Epidermal melanocyte (primary cell): ENCODE results near the gene INPP5D.
"Not testable (repeated sequence)": the region's sequence is repeated elsewhere in the genome, so short reads cannot be mapped to it uniquely, and the experiment has no call there.

Experiments used
- DNase-seq: peaks from one replicate; pipeline ENCODE4 v3.0.0; 2011; ENCODE audit warnings: low spot score; ENCODE audit not compliant: insufficient read length

INPP5D gene

GRCh38 chr2:233141901-233142300 lies 81.8 kb downstream of the INPP5D start:
- DNase-seq: no peak

- DNase-seq: no peak
Observed at GRCh38 chr2:233142355-233142897, 82.3 kb downstream of the INPP5D start.

- no peak for DNase-seq
Observed at GRCh38 chr2:233143700-233144331, 83.7 kb downstream of the INPP5D start.

DNA sequence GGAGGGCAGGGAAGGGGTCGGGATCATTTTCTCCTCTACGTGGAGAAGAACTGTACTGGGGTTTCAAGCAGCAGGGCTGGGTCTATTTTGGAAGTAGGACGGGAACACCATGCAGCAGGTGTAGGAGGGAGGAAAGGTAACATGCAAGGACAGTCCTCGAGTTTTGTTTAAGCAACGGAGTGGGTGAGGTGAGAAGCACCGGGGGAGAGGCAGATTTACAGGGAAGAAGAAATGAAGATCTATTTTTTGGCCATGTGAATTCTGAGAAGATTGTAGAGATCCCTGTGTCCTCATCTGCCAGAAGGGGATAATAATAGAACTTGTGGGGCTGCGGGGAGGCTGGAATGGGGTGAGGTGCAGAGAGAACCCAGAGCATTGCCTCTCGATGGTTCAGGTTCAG lies 85.6 kb downstream of the INPP5D start:
- DNase-seq: no peak

DNA sequence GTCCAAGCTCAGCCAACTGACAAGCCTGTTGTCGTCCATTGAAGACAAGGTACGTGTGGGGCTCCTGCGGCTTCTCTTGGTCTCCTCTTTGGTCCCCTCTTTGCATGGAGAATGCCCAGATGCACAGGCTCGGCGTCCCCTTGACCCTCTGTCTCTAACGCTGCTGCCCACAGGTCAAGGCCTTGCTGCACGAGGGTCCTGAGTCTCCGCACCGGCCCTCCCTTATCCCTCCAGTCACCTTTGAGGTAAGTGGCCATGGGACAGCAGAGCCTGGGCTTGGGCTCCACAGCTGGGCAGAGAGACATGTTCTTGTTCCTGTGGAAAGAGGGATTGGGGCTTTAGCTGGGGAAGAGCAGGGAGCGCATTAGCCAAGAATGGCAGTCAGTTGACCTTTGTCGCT lies 86.1 kb downstream of the INPP5D start:
- no peak for DNase-seq

DNA sequence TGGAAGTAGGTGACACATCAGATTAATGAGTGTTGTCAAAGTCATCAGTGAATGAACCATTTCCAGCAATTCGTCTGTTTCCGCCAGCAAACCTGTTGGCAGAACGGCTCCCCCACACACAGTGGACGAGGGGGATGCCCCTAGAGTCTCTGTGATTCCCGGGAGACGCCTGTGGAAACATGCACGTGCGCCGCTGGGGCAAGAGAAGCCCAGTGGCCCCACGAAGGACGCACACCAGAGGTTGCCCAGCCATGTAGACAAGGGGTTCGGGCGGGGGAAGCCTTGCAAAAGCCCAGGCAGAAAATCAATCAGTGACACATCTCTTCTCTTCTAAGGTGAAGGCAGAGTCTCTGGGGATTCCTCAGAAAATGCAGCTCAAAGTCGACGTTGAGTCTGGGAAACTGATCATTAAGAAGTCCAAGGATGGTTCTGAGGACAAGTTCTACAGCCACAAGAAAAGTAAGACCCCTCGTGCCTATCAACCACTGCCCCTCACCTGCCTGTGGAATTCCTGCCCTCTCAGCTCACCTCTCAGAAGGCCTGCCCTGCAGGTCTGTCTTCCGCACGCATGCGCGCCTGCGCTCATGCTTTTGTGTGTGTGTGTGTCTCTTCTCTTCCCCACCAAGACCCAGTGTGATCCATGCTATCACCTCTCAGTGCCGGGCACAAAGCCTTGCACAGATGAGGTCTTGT lies 87.1 kb downstream of the INPP5D start:
- DNase-seq: no peak

GRCh38 chr2:233147829-233148167 lies 87.7 kb downstream of the INPP5D start:
- no peak for DNase-seq

GRCh38 chr2:233148354-233148753 lies 88.2 kb downstream of the INPP5D start:
- DNase-seq: no peak

- DNase-seq: no peak
Observed at GRCh38 chr2:233152541-233152940, 92.4 kb downstream of the INPP5D start.

DNA sequence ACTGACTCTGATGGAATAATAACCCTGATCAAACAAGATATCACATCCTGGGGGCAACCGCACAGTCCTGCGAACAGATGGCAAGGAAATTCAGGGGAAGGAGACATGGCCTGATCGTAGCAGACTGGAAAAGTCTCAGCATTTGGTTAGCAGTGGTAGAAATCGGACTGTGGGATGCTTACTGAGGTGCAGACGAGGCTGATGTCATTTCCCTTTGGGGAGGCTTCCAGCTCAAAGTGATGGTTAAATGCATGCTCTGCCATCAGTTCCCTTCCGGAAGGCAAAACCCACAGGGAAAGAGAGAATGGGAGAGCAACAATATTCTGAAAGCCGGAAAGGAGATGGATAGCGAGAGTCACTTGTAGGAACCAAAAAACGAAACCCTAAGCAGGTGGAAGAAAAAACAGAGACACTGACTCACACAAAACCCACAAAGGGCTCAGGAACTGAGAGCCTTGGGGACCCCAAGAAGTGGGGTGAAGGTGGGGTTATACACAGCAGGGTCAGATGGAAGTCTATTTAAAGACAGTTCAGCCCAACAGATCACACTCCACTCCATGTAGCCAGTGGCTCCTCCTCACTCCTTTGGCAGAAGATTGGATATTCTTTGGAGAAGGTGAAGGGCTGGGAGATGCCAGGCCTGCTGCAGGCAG lies 93.1 kb downstream of the INPP5D start:
- no peak for DNase-seq

DNA sequence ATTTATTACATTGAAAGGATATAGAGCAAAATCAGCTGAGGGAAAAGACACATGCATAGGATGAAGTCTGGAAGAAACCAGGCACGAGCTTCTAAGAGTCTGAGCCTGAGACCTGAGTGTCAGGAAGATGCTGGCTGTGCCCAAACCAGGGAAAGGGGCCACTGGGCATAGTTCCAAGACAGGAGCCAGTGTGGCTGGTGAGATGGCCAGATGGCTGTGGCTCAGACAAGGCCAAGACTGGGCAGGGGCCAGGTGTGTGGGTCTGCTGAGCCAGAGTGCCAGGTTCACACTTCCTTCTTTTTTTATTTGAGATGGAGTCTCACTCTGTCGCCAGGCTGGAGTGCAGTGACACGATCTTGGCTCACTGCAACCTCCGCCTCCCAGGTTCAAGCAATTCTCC lies 95.9 kb downstream of the INPP5D start:
- DNase-seq: no peak

- not testable (repeated sequence) for DNase-seq
Observed at GRCh38 chr2:233156461-233156860, 96.3 kb downstream of the INPP5D start.

DNA sequence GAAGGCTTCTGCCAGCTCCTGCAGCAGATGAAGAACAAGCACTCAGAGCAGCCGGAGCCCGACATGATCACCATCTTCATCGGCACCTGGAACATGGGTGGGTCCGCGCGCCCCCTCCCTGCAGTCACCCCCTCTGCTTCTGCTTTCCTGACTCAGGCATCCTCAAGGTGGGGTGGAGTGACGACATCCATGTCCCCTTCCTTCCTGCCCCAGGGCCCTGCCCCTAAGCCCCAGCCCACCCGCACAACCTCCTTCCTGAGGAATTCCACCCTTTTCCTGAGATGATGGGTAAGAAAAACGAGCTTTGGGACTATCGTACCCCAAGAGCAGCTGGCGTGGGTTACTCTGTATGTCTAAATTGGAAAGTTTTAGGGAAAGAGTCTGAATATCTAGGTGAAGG lies 101.6 kb downstream of the INPP5D start:
- DNase-seq: no peak

DNA sequence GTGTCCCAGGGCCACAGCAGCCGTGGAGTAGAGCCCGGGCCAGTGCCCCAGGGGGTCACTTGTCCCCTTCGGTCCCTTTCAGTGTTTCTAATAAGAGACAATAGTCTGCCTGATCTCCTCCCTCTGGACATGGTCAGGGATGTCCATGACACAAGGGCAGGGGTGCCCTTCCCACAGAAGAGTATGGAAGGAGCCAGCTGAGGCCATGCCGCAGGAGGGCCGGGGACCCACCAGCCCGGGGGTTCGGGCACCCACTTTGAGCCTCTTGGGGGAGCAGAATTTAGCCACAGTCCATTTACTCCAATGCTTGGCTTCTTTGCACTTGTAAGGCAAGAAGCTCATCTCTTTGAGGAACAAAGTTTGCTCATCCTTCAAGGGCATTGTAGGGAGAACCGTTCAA lies 102.6 kb downstream of the INPP5D start:
- DNase-seq: no peak

DNA sequence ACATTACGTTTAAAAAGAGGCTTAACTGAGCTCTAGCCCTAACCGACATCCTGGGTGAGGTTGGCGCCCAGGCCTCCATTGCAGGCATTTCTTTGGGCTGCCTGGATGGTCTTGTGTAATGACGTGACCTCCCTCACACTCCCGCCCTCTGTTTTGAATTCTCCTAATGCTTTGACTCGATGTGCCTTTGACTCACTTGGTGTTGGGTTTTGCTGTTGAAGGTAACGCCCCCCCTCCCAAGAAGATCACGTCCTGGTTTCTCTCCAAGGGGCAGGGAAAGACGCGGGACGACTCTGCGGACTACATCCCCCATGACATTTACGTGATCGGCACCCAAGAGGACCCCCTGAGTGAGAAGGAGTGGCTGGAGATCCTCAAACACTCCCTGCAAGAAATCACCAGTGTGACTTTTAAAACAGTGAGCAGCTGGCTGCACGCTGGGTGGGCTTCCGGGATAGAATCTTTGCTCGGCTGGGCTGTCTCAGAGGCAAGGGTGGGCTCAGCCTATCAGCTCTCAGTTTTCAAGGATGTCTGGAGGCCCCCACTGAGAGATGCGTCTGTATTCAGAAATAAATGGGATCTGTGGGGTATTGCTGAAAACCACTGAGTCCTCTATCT lies 103.5 kb downstream of the INPP5D start:
- DNase-seq: no peak

GRCh38 chr2:233164128-233164635 lies 104.0 kb downstream of the INPP5D start:
- DNase-seq: no peak

- no peak for DNase-seq
Observed at GRCh38 chr2:233164967-233165366, 104.8 kb downstream of the INPP5D start.

DNA sequence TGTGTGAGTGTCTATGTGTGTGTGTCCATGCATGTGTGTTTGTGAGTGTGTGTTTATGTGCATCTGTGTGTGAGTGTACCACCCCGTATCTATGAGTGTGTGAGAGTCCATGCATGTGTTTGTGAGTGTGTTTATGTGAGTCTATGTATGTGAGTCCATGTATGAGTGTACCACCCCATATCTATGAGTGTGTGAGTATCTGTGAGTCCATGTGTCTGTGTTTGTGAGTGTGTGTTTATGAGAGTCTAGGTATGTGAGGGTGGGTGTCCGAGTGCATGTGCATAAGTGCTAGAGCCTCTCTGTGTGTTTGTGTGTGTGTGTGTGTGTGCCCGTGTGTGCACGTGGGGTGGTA lies 105.4 kb downstream of the INPP5D start:
- DNase-seq: no peak

DNA sequence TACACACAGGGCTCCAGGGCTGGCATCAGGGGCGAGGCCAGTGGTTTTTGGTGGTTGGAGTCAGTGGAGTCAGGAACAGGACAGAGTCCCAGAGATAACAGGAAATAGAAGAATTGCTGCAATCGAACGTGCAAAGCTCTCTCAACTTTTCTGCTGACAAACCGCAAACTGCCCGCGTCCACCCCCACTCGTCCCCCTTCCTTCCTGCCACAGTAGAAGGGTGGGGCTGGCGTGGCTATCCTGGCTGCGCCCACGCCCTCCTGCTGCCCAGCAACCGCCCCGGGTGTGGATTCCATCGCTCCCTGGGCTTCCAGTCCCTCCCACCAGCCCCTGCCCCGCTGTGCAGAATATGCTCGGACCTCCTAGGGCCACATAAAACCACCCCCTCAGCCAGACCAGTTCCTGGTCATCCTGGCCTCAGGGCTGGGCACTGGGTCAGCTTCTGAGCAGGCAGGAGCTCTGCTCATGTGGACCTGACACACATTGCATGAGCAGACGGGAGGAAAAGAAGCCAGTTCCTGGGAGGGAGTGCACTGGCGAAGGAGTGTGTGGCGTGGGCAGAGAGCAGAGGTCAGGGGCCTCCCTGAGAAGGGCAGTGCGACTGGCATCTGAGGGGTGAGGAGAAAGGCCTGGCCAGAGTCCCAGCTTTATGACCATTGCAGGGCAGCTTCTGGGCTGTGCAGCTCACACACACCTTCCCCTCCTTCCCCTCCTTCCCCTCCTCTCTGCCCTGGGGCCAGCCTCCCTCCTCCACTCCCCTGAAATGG lies 105.9 kb downstream of the INPP5D start:
- DNase-seq: peak; percentile 60

DNA sequence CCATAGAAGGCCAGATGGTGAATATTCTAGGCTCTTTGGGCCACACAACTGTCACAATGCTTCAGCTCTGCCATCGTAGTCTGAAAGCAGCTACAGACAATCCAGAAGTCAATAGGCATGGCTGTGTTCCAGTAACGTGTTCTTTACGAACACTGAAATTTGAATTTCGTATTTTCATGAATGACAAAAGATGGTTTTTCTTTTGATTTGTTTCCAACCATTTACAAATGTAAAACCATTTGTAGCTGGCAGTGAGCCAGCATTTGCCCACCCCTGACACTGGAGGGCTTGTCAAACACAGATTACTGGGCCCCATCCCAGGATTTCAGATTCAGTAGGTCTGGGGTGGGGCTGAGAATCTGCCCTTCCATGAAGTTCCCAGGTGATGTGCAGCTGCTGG lies 108.3 kb downstream of the INPP5D start:
- DNase-seq: no peak

- DNase-seq: no peak
Observed at GRCh38 chr2:233168919-233169318, 108.8 kb downstream of the INPP5D start.
